HG03558 (cell line): ENCODE data around the gene DFFA.

Source experiments
- ATAC-seq: cut with Tn5 transposase; IDR thresholded peaks from one replicate; pipeline ENCODE4 v1.9.1; 2021; ENCODE audit warnings: moderate number of reproducible peaks; ENCODE audit not compliant: unreplicated experiment; ENCODE audit errors: extremely low read depth

DFFA gene

GRCh38 chr1:10472220-10473144 is at the start of gene DFFA:
Gene DFFA, minus strand, starts transcription at chr1:10472529. Its CDS starts 71 bp downstream, at chr1:10472458.
- ATAC-seq: peak; percentile 78

- ATAC-seq: no peak
Measured at GRCh38 chr1:10521537-10522157, 49.3 kb upstream of the DFFA start.

- ATAC-seq: no peak
Measured at GRCh38 chr1:10520952-10521351, 48.6 kb upstream of the DFFA start.

DNA sequence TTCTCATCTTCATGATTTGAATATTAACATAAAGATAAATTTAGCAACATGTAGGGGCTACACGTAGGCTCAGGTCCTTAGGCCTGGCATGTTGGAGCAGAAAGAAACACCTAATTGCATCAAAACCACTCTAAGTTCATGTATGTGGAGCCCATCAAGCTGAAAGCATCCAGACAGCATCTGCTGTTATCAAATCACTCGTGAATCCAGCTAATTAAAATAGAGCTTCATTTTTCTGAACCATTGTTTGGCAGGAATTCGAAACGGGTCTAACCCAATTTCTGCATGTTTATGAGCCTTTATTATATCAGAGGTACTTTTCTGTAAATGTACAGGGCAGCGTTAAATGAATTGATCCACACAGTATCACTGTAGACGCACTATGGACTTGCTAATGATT is 48.2 kb upstream of the DFFA start:
- no peak for ATAC-seq

DNA sequence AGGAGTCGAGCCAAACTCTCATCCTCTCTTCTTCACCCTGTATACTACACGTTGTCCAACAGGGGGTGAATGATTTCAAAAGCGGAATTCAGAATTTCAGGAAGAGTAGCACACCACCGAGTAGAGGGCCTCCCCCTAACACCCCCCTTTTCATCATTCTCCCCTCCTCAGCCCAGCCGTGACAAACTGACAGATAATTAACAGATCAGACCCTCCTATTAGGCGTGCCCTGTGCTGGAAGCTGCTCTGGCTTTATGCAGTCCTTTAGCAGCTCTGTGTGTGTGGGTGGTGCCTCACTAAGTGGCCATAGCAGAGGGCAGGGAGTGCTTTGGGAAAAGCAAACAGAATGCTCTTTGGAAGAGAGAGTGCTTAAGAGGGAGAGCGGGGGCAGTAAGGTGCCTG is 46.7 kb upstream of the DFFA start:
- ATAC-seq: no peak

- no peak for ATAC-seq
Measured at GRCh38 chr1:10517677-10517982, 45.3 kb upstream of the DFFA start.

DNA sequence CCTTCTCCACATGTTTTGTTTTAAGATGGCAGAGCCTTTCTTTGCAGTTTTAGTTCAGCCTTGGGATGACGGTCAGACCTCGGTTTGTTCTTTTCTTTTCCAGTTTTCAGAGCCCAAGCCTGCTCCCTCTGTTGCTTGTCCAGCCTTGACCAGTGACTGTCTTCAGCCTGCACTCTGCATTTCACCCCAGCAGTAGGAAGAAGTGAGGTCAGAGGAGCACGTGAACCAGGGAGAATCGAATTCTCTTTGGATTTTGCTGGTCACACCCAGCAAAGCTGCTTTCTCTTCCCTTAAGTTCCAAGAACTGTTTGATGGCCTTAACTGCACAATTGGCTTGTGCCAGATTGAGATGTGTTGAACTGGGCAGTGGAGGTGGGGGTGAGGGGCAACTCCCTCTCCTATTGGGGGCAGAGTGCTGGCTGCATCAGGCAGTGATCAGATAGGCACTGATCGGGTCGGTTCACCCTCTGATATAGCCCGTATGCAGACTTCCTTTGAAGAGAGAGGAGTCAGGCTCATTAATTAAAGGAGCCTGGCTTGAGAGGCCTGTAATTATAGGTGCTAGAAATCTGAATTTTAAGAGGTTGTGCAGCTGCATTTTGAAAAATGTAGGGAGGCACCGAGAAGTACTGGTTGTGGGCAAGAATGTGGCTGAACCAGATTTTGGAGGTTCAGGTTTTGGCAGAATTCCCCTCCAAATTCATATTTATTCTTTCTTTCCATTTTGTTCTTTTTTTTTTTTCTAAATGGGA is 44.8 kb upstream of the DFFA start:
- ATAC-seq: no peak

DNA sequence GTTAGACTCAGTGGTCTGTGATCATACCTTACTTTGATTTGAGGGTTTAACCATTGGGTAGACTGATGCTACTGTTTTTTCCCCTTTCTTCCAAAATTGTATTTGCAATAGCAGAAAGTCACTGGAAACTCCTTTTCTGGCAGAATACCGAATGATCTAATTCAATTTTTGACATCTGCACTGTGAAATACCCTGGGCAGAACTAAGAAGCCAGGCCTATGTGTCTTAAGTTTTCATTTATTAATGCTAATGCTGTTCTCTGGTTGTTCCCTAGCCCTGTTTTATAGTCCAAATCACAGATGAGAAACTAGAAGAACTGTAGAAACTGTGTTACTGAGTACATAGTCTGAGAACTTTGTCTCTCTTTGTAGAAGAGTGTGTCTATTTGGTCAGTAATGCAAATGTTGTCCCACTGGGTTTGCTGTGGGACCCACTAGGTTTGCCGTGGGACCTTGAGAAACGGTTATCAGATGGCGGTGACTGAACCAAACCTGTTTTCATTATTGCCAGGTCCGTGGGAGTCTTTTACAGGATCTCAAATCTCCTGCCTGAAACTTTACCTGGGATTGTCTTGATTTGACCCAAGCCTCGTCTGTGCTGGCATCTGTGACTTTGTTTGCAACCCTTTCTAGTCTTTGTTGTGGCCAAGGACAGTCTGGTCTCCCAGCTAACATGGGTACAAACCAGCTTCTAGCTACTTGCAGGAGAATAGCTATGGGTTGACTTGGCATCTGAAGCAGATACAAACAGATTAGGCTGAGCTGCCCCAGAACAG is 43.8 kb upstream of the DFFA start:
- ATAC-seq: no peak

DNA sequence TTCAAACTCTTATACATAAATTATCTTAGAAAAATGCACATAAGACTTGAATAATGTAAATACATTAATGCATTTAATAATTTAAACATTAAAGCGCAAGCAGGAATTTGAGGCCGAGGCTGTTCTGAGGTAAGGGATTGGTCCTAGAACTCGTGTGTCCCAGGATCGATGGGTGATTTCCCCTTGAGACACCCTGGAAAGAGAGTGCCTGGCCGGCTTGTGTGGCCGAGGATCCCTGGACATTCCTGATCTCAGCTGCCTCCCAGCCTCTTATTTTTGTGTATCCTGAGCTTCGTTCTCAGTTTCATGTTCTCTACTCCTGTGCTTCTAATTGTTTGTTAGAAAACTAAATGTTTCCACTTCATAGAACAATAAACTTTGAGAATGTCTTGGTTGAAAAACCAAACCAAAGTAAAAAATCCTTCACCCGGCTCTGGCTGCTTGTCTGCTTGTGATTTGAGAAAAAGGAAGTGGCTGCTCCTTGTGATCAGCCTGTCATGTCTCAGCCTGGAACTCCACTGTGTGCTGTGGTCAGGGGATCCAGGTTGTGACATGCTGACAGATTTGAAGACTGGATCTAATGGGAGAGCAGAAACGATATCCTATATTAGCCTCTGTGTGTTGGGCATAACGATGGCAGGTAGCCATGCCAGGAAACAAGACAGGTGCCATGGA is 43.1 kb upstream of the DFFA start:
- ATAC-seq: no peak

DNA sequence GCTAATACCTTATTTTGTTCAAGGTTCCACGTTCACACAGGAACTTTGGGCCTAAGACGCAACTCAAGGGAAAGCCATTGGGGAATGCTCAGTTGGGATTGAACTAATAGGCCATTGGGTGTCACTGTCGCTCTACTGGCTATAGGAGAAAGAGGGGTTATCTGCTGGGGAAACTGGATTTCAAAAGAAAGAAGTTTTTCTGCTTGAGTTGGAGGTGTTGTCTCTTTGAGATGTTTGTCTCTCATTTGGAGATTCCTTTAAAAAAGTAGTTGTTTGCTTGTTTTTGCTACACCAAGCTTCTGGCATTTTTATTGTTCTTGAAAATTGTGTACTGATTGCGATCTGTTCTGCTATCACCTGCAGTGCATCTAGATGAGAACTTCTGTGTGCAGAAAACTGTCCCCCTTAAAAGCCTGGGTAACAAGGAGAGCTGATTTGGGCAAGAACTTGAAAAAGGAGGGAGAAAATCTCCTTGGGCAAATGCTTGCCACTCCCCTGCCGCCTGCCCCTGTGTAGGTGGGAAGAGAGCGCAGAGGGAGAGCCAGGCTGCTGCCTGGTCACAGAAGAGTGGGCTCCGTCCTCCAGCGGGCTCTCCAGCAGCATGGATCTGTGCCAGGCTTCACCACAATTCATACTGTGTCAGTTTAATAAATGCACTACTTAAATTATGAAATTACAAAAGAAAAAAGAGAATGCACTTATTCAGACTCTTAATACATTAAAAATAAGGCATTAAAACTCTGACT is 42.3 kb upstream of the DFFA start:
- ATAC-seq: no peak

DNA sequence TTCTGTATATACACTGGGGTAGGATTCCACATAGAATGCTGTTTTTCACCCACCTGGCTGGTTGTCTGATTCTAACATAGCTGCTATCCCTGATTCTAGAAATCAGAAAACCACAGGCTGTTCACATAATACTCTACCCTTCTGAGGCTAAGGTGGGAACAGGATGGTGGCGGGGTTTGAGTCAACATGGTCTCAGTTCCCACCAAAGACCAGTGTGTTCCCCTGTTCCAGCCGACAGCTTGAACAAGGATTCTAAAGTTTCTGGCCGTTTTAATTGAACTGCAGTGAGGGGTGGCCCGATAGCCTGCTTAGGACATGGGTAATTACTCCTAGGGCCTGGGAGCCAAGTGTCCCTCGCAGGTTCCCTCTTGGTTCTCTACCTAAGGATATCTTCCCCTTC is 40.9 kb upstream of the DFFA start:
- ATAC-seq: no peak

- ATAC-seq: no peak
Measured at GRCh38 chr1:10511494-10511885, 39.2 kb upstream of the DFFA start.

DNA sequence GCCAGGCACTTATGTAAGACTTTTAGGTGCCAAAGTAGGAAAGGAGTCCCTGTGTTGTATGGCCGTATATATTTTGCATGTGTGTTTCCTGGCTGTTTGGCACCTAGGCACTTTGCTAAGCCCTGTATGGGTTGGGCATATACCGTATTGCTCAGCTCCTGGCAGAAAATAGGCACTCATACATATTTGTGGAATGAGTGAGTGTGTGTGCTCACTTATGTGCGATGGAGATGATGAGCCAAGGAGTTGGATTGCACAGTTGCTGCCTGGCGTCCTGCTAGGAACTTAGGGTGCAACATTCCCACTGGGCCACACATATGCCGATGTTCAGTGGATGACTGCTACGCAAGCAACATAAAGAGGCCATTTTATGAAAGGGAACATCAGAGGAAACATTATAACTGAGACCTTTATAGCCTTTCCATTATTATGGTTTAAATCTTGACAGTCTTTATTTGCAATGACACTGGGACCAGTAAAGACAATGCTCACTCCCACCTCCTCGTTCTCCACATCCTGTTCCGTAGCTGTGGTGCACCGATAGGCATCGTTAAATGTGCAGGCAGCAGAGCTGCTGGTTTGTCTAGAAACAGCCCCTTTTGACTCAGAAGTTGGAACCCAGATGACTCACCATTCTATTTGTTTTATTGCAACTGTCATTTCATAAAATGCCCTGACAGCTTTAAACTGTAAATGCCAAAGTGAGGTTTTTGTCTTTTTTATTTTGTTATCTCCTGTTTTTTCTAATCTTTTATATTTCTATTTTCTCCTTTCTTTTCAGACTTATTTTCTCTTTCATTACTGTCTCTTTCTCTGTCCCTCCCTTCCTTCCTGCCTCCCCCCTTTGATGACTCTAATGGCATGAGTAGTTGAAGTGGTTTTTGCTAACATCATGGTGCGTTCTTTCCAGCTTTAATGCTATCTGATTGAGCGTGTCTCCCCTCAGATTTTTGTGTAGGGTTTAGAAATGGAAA is 38.5 kb upstream of the DFFA start:
- no peak for ATAC-seq

DNA sequence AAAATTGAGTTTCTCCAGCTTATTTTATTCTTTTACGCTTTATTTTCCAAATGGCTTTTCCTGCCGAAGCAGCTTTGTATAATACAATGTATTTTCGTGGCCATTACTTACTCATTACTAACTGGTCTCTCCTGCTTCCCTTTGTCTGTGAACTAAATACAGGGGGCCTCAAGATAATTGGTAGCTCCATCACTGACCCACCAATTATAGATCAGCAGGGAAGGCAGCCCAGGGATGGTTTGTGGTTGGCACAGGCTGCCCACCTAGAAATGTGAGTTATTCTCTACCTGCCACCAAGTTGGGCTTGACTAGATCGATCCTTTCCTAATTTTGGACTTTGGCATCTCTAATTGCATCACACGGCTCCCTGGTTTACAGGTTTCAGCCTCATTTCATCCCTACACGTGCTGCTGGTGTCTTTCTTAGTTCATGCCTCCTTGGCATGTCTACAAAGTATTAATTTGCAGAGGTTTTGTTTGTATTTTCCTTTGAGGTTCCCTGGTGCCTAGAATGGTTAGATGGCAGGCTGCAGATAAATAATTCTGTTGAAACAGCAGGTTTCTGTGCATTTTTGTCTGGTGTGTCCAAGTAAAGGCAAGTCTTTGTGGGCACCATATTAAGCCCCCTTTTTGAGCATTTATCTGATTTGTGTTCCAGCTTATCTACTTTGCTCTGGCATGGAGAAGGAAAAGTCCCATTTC is 37.6 kb upstream of the DFFA start:
- no peak for ATAC-seq

DNA sequence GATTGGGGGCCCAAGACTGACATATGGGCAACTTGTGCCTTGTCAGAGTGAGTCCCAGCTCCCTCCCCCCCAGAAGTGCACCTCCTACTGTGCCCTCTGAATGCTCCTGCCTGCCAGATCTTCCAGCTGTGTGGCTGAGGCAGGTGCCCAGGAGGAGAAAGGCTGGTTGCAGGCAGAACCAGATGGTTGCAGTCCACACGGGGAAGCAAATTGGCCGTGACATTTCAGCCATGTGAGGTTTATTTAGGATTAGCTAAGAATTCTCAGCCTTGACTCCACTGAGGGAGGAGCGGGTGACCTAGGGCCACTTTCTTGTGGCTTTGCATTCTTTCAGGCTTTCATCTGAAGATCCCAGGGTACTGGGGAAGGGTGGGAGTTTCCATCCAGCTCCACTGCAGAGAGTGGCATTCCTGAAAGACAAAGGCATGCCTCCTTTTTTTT is 36.2 kb upstream of the DFFA start:
- no peak for ATAC-seq

- no peak for ATAC-seq
Measured at GRCh38 chr1:10507111-10507879, 35.0 kb upstream of the DFFA start.

- no peak for ATAC-seq
Measured at GRCh38 chr1:10506677-10507047, 34.3 kb upstream of the DFFA start.
